Measurements from ENCODE around the gene SYNJ2.

The SYNJ2 gene

GRCh38 chr6:158024566-158025297 is 43.1 kb downstream of the SYNJ2 start:
- WGBS, 2 experiments (ENCODE audit: insufficient coverage in 2 of 2), result 86 to 99% methylated on average over 13 of the region's 16 CpGs
- Histone ChIP-seq H3K4me3 (ENCODE audit: extremely low read depth, insufficient read depth, low read length, poor library complexity, severe bottlenecking) (no peak overlapping the region), H3K27ac (ENCODE audit: low read depth, low read length, severe bottlenecking) (no peak overlapping the region), H3K4me1 (ENCODE audit: control insufficient read depth, insufficient read depth, low read length, poor library complexity, severe bottlenecking) (peaks cover 22% of the 10 kb centered on the region), H3K36me3 (ENCODE audit: control insufficient read depth, insufficient read depth, low read length) (peaks cover 52% of the 10 kb centered on the region), H3K9me3 (ENCODE audit: control insufficient read depth, low read length) (no peaks in the 10 kb centered on the region)

DNA sequence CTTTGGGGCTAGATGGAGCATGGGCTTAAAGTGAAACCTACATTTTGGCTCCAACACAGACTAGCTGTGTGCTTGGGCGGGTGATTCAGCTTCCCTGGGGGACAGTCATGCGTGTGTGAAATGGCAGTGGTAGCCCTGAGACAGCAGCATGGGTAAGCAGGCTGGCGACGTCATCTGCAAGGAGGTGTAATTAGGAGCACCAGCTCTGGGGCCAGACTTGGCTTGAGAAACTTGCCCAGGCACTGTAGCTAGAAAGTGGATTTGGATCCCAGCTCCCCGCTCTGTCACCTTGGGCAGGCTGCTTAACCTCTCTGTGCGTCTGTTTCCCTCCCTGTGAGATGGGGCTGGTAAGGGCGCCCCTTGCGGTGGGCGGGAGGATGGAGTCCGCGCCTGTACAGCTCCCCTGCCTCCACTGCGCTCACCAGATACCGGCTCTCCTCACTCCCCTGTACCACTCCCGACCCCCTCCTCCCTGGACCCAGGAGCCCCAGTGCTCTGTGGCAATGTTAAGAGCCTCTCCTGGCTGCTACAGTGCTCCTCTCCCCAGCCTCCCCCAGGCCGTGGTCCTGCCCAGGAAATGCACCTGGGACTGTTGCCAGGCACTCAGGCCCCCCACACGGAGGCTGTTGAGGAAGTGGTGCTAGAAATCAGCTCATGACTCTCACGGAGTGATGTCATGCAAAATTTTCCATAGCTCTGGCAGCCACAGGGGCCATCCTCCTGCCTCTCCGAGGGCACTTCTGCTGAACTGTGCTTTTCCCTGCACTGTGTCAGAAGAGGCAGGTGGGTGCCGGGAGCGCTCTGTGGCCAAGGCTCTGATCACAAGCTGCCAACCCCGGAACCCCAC is 44.6 kb downstream of the SYNJ2 start:
- no peaks in the 10 kb centered on the region for H3K9me3 ChIP-seq (ENCODE audit: control insufficient read depth, low read length)
- H3K4me3 ChIP-seq (ENCODE audit: extremely low read depth, insufficient read depth, low read length, poor library complexity, severe bottlenecking), result no peak overlapping the region
- peaks cover 27% of the 10 kb centered on the region for H3K4me1 ChIP-seq (ENCODE audit: control insufficient read depth, insufficient read depth, low read length, poor library complexity, severe bottlenecking)
- peaks cover 43% of the 10 kb centered on the region for H3K36me3 ChIP-seq (ENCODE audit: control insufficient read depth, insufficient read depth, low read length)
- WGBS, 2 experiments (ENCODE audit: insufficient coverage in 2 of 2), result 68 to 75% methylated on average over 14 to 17 of the region's 21 CpGs
- peak overlapping the region; percentile 75 for H3K27ac ChIP-seq (ENCODE audit: low read depth, low read length, severe bottlenecking)

GRCh38 chr6:158026901-158027589 is 45.4 kb downstream of the SYNJ2 start:
- 96% methylated on average over 19 to 23 of the region's 23 CpGs for WGBS, 2 experiments (ENCODE audit: insufficient coverage in 2 of 2)
- H3K9me3 ChIP-seq (ENCODE audit: control insufficient read depth, low read length), result no peaks in the 10 kb centered on the region
- no peak overlapping the region for H3K4me3 ChIP-seq (ENCODE audit: extremely low read depth, insufficient read depth, low read length, poor library complexity, severe bottlenecking)
- H3K36me3 ChIP-seq (ENCODE audit: control insufficient read depth, insufficient read depth, low read length), result peaks cover 39% of the 10 kb centered on the region
- peak overlapping the region; percentile 46 for H3K27ac ChIP-seq (ENCODE audit: low read depth, low read length, severe bottlenecking)
- H3K4me1 ChIP-seq (ENCODE audit: control insufficient read depth, insufficient read depth, low read length, poor library complexity, severe bottlenecking), result peaks cover 35% of the 10 kb centered on the region

GRCh38 chr6:158027590-158028285 is 46.1 kb downstream of the SYNJ2 start:
- Histone ChIP-seq H3K36me3 (ENCODE audit: control insufficient read depth, insufficient read depth, low read length) (peaks cover 35% of the 10 kb centered on the region), H3K27ac (ENCODE audit: low read depth, low read length, severe bottlenecking) (no peak overlapping the region), H3K4me3 (ENCODE audit: extremely low read depth, insufficient read depth, low read length, poor library complexity, severe bottlenecking) (no peak overlapping the region), H3K9me3 (ENCODE audit: control insufficient read depth, low read length) (no peaks in the 10 kb centered on the region), H3K4me1 (ENCODE audit: control insufficient read depth, insufficient read depth, low read length, poor library complexity, severe bottlenecking) (peaks cover 42% of the 10 kb centered on the region)
- WGBS, 2 experiments (ENCODE audit: insufficient coverage in 2 of 2), result 89 to 92% methylated on average over 20 to 22 of the region's 22 CpGs

DNA sequence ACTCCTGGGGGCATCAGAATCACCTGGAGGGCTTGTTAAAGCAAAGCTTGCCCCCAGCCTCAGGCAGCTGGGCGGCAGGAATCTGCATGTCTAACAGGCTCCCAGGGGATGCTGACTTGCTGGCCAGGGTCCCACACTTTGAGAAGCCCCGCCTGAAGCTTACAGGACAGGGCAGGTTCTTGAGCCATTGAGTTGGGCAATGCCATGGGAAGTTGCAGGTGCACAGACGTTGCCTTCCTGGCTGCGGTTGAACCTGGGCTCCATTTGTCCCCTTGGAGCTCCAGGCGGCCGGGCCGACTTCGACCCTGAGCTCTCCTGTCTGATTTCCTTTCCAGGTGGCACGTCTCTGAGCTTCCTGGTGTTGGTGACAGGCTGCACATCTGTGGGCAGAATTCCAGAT is 46.8 kb downstream of the SYNJ2 start:
- WGBS, 2 experiments (ENCODE audit: insufficient coverage in 2 of 2), result 96 to 97% methylated on average over 9 of the region's 9 CpGs
- H3K4me3 ChIP-seq (ENCODE audit: extremely low read depth, insufficient read depth, low read length, poor library complexity, severe bottlenecking), result no peak overlapping the region
- peaks cover 44% of the 10 kb centered on the region for H3K4me1 ChIP-seq (ENCODE audit: control insufficient read depth, insufficient read depth, low read length, poor library complexity, severe bottlenecking)
- H3K36me3 ChIP-seq (ENCODE audit: control insufficient read depth, insufficient read depth, low read length), result peaks cover 37% of the 10 kb centered on the region
- H3K9me3 ChIP-seq (ENCODE audit: control insufficient read depth, low read length), result no peaks in the 10 kb centered on the region
- no peak overlapping the region for H3K27ac ChIP-seq (ENCODE audit: low read depth, low read length, severe bottlenecking)

DNA sequence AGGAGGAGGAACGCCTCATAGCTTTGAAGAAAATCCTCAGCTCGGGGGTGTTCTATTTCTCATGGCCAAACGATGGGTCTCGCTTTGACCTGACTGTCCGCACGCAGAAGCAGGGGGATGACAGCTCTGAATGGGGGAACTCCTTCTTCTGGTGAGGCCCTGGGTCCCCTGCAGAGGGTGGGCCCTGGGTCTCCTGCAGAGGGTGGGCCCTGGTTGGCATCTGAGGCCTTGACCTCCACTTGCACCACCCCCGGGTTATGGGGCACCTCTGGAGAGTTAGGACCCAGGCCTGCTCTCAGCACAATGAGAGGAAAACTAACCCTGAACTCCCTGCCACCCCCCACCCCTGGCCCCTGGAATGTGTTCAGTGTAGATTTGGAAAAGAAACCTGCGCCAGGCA is 47.2 kb downstream of the SYNJ2 start:
- Histone ChIP-seq H3K4me1 (ENCODE audit: control insufficient read depth, insufficient read depth, low read length, poor library complexity, severe bottlenecking) (peaks cover 47% of the 10 kb centered on the region), H3K4me3 (ENCODE audit: extremely low read depth, insufficient read depth, low read length, poor library complexity, severe bottlenecking) (no peak overlapping the region), H3K9me3 (ENCODE audit: control insufficient read depth, low read length) (no peaks in the 10 kb centered on the region), H3K27ac (ENCODE audit: low read depth, low read length, severe bottlenecking) (no peak overlapping the region), H3K36me3 (ENCODE audit: control insufficient read depth, insufficient read depth, low read length) (peaks cover 37% of the 10 kb centered on the region)
- WGBS, 2 experiments (ENCODE audit: insufficient coverage in 2 of 2), result 88 to 95% methylated on average over 6 of the region's 8 CpGs

GRCh38 chr6:158029668-158030230 is 48.1 kb downstream of the SYNJ2 start:
- Histone ChIP-seq H3K27ac (ENCODE audit: low read depth, low read length, severe bottlenecking) (no peak overlapping the region), H3K4me1 (ENCODE audit: control insufficient read depth, insufficient read depth, low read length, poor library complexity, severe bottlenecking) (peaks cover 47% of the 10 kb centered on the region), H3K4me3 (ENCODE audit: extremely low read depth, insufficient read depth, low read length, poor library complexity, severe bottlenecking) (no peak overlapping the region), H3K9me3 (ENCODE audit: control insufficient read depth, low read length) (no peaks in the 10 kb centered on the region), H3K36me3 (ENCODE audit: control insufficient read depth, insufficient read depth, low read length) (peaks cover 39% of the 10 kb centered on the region)
- WGBS, 2 experiments (ENCODE audit: insufficient coverage in 2 of 2), result 93 to 100% methylated on average over 5 to 8 of the region's 10 CpGs

GRCh38 chr6:158030380-158031300 is 49.0 kb downstream of the SYNJ2 start:
- Histone ChIP-seq H3K4me1 (ENCODE audit: control insufficient read depth, insufficient read depth, low read length, poor library complexity, severe bottlenecking) (peaks cover 47% of the 10 kb centered on the region), H3K27ac (ENCODE audit: low read depth, low read length, severe bottlenecking) (peak overlapping the region; percentile 89), H3K9me3 (ENCODE audit: control insufficient read depth, low read length) (no peaks in the 10 kb centered on the region), H3K4me3 (ENCODE audit: extremely low read depth, insufficient read depth, low read length, poor library complexity, severe bottlenecking) (no peak overlapping the region), H3K36me3 (ENCODE audit: control insufficient read depth, insufficient read depth, low read length) (peaks cover 42% of the 10 kb centered on the region)
- WGBS, 2 experiments (ENCODE audit: insufficient coverage in 2 of 2), result 92 to 96% methylated on average over 11 to 12 of the region's 16 CpGs

DNA sequence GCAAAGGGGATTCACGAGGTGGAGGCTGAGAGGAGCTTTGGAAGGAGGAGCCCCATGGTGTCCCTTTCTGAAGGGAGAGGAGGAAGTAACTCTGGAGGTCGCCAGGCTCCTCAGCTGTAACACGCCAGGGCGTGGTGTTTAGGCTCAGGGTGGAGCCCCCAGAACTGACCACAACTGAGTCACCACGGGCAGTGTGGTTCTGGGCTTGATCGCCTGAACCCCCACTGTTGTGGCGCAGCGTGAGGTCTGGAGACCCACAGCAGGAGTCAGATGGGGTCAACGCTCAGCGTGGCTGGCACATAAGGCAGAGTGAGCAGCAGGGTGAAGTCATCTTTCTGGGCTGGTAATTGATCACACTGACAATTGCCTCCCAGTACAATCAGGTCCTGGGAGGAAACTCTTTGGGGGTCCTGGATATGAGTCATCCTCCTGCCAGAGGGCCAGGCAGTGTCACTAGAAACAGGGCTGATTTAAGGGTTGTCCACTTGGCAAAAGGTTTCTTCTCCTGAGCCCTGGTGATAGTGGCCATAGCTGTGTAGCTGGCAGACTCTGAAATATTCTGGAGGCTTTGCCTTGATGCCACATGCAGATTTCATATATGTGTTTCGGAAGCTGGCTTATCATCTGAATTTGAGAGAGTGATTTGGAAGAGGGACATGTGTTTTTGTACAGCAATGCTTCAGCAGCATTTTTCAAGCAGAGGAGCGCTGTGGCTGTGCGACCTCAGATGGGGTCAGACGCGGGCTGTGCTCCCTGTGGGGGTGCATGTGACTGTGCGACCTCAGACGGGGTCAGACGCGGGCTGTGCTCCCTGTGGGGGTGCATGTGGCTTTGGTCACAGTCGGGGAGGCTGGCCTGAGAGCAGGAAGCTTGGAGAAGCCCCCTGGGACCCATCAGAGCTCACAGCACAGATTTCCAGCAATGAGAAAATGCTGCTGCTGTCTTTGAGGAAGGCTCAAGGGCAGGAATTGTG is 50.0 kb downstream of the SYNJ2 start:
- 62% methylated on average over 15 to 18 of the region's 20 CpGs for WGBS, 2 experiments (ENCODE audit: insufficient coverage in 2 of 2)
- peak overlapping the region; percentile 89 for H3K27ac ChIP-seq (ENCODE audit: low read depth, low read length, severe bottlenecking)
- peaks cover 36% of the 10 kb centered on the region for H3K4me1 ChIP-seq (ENCODE audit: control insufficient read depth, insufficient read depth, low read length, poor library complexity, severe bottlenecking)
- no peaks in the 10 kb centered on the region for H3K9me3 ChIP-seq (ENCODE audit: control insufficient read depth, low read length)
- peaks cover 51% of the 10 kb centered on the region for H3K36me3 ChIP-seq (ENCODE audit: control insufficient read depth, insufficient read depth, low read length)
- no peak overlapping the region for H3K4me3 ChIP-seq (ENCODE audit: extremely low read depth, insufficient read depth, low read length, poor library complexity, severe bottlenecking)
